Endothelial cell (in vitro differentiated cells): ENCODE measurements around the gene RNF212. TPM values are rescaled to one million over a fixed set of nuclear protein-coding genes. Genes with fewer than 3 reads are reported as not detected.

Experiments used
- DNase-seq: peaks from one replicate; pipeline ENCODE4 v3.0.0; 2021; ENCODE audit warnings: low spot score
- H3K27ac Mint-ChIP-seq: one replicate; pipeline ENCODE4 v1.8.0; 2021; ENCODE audit warnings: mixed read lengths, inconsistent platforms; ENCODE audit not compliant: unreplicated experiment
- H3K27me3 Mint-ChIP-seq: one replicate; pipeline ENCODE4 v1.8.0; 2021; ENCODE audit warnings: mild to moderate bottlenecking, moderate library complexity, mixed read lengths, inconsistent platforms; ENCODE audit not compliant: unreplicated experiment
- H3K36me3 Mint-ChIP-seq: one replicate; pipeline ENCODE4 v1.8.0; 2021; ENCODE audit warnings: mild to moderate bottlenecking, low read depth, mixed read lengths, inconsistent platforms; ENCODE audit not compliant: unreplicated experiment
- H3K4me1 Mint-ChIP-seq: one replicate; pipeline ENCODE4 v1.8.0; 2021; ENCODE audit warnings: mild to moderate bottlenecking, mixed read lengths, inconsistent platforms; ENCODE audit not compliant: unreplicated experiment
- H3K4me3 Mint-ChIP-seq: one replicate; pipeline ENCODE4 v1.8.0; 2021; ENCODE audit warnings: mild to moderate bottlenecking, mixed read lengths, inconsistent platforms; ENCODE audit not compliant: unreplicated experiment
- H3K9me3 Mint-ChIP-seq: one replicate; pipeline ENCODE4 v1.8.0; 2021; ENCODE audit warnings: mixed read lengths, inconsistent platforms; ENCODE audit not compliant: unreplicated experiment
- CTCF ChIP-seq: fragments of 200-600 bp; sonication (generic); IDR thresholded peaks from one replicate; pipeline ENCODE4 v1.5.0; 2021; ENCODE audit warnings: antibody characterized with exemption; ENCODE audit not compliant: unreplicated experiment
- total RNA-seq: library from RNA; stranded (reverse); fragmentation: NEBNext Ultra II Directional; extraction: Animal tissue kit (Norgen Biotek cat#: 25700); gene quantifications from one replicate; pipeline ENCODE4 v1.2.1, GENCODE V29; 2021; ENCODE audit not compliant: unreplicated experiment

Gene RNF212
- total RNA-seq, 1 donor from 2014 or later: 3.3 TPM

GRCh38 chr4:1104647-1105046 is 8.7 kb downstream of the RNF212 start:
- no peak for TF ChIP-seq CTCF
- Mint-ChIP-seq H3K36me3 (no peaks in the 10 kb centered on the region), H3K4me3 (no peak overlapping the region), H3K4me1 (no peaks in the 10 kb centered on the region), H3K27me3 (peaks cover 5% of the 10 kb centered on the region), H3K27ac (no peak overlapping the region), H3K9me3 (no peaks in the 10 kb centered on the region)
- no peak for DNase-seq

- DNase-seq: no peak
- no peak for TF ChIP-seq CTCF
- Mint-ChIP-seq H3K4me3 (no peak overlapping the region), H3K36me3 (no peaks in the 10 kb centered on the region), H3K9me3 (no peaks in the 10 kb centered on the region), H3K4me1 (peaks cover under 1% of the 10 kb centered on the region), H3K27ac (no peak overlapping the region), H3K27me3 (no peaks in the 10 kb centered on the region)
These were observed 13.6 kb downstream of the RNF212 start for GRCh38 chr4:1099684-1100335.

- H3K4me3 Mint-ChIP-seq: no peak overlapping the region
- no peak for TF ChIP-seq CTCF
- H3K4me1 Mint-ChIP-seq: peaks cover 3% of the 10 kb centered on the region
- no peaks in the 10 kb centered on the region for H3K36me3 Mint-ChIP-seq
- H3K9me3 Mint-ChIP-seq: no peaks in the 10 kb centered on the region
- DNase-seq: no peak
- no peak overlapping the region for H3K27ac Mint-ChIP-seq
- H3K27me3 Mint-ChIP-seq: no peaks in the 10 kb centered on the region
These were observed 14.1 kb downstream of the RNF212 start for GRCh38 chr4:1099270-1099669.

- Mint-ChIP-seq H3K27ac (no peak overlapping the region), H3K27me3 (peaks cover 1% of the 10 kb centered on the region), H3K36me3 (no peaks in the 10 kb centered on the region), H3K9me3 (no peaks in the 10 kb centered on the region), H3K4me1 (peaks cover 3% of the 10 kb centered on the region), H3K4me3 (no peak overlapping the region)
- no peak for DNase-seq
- no peak for TF ChIP-seq CTCF
These were observed 14.9 kb downstream of the RNF212 start for GRCh38 chr4:1098311-1098925.

- no peaks in the 10 kb centered on the region for H3K36me3 Mint-ChIP-seq
- DNase-seq: no peak
- no peak overlapping the region for H3K27ac Mint-ChIP-seq
- H3K27me3 Mint-ChIP-seq: peaks cover 2% of the 10 kb centered on the region
- H3K9me3 Mint-ChIP-seq: no peaks in the 10 kb centered on the region
- H3K4me1 Mint-ChIP-seq: peaks cover 3% of the 10 kb centered on the region
- no peak for TF ChIP-seq CTCF
- H3K4me3 Mint-ChIP-seq: no peak overlapping the region
These were observed 15.8 kb downstream of the RNF212 start for GRCh38 chr4:1097553-1097952.
